GM12892 (cell line): ENCODE data around the gene ARSJ.
"Not testable (repeated sequence)": the region's sequence is repeated elsewhere in the genome, so short reads cannot be mapped to it uniquely, and the experiment has no call there.

ENCODE experiments used
- DNase-seq: peaks from one replicate; pipeline ENCODE4 v3.0.0; 2011; ENCODE audit not compliant: insufficient read length
- FAIRE-seq: peaks from 2 replicates; lab custom pipeline; 2011; peaks lifted over from hg19 to GRCh38; lab: Jason Lieb, UNC
- POLR2A ChIP-seq: IDR thresholded peaks from 2 replicates; pipeline ENCODE4 v1.6.1; 2011; ENCODE audit warnings: low read depth, low read length, control low read depth
- POLR2AphosphoS5 ChIP-seq: IDR thresholded peaks from 2 replicates; pipeline ENCODE4 v1.6.1; 2011; ENCODE audit warnings: low read depth, low read length, control low read depth
- TAF1 ChIP-seq: IDR thresholded peaks from 2 replicates; pipeline ENCODE4 v1.6.1; 2011; ENCODE audit warnings: low read depth, mild to moderate bottlenecking, control low read depth, low read length, borderline replicate concordance

Gene ARSJ

GRCh38 chr4:114012749-114013148, 33.3 kb upstream of the ARSJ start:
- no peak for TF ChIP-seq POLR2AphosphoS5
- TF ChIP-seq TAF1, result no peak
- TF ChIP-seq POLR2A, result no peak
- DNase-seq, result no peak
- FAIRE-seq, result no peak

- no peak for DNase-seq
- FAIRE-seq, result no peak
Observed at GRCh38 chr4:114005569-114006442, 26.4 kb upstream of the ARSJ start.

DNA sequence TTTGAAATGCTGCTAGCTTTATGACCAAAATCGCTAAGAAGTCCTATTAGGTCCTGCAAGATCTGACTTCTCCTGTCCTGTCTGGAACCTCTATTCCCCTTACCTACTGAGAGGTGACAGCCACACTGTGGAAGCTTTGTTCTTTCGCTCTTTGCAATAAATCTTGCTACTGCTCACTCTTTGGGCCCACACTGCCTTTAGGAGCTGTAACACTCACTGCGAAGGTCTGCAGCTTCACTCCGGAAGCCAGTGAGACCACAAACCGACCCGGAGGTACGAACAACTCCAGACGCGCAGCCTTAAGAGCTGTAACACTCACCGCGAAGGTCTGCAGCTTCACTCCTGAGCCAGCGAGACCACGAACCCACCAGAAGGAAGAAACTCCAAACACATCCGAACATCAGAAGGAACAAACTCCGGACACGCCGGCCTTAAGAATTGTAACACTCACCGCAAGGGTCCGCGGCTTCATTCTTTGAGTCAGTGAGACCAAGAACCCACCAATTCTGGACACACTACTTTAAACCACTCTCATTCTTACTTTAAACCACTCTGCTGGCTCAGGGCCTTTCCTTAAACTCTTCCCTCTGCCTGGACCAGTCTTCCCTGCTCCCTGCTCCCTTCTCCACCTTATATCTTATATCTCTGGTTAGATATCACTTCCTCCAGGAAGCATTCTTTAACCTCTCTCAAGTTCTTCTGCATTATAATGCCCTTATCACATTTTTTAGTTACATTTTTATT, 25.2 kb upstream of the ARSJ start:
- DNase-seq, FAIRE-seq: not testable (repeated sequence)

More at GRCh38 chr4:114005569-114006442, 26.4 kb upstream of the ARSJ start:
- TF ChIP-seq TAF1 (no peak), POLR2AphosphoS5 (no peak), POLR2A (no peak)

DNA sequence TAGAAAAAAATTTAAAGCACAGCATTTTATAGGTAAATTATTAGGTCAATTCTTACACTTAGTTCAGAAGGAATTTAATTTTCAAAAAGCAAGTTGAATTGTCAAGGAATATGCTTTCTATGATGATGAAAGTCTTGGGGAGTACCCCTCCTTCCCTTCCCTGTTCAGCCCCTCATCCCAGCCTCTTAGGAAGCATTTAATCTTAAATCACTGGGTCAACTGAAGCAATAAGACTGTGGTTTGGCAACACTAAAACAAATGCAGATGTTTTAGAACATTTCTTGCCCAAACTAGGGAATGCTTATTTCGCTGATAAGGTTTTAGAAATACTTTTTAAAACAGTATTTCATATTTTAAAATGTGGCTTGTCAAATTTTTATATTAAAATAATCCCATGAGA, 19.1 kb upstream of the ARSJ start:
- TF ChIP-seq POLR2A, result no peak
- no peak for TF ChIP-seq TAF1
- no peak for TF ChIP-seq POLR2AphosphoS5
- FAIRE-seq, result no peak
- DNase-seq, result no peak

DNA sequence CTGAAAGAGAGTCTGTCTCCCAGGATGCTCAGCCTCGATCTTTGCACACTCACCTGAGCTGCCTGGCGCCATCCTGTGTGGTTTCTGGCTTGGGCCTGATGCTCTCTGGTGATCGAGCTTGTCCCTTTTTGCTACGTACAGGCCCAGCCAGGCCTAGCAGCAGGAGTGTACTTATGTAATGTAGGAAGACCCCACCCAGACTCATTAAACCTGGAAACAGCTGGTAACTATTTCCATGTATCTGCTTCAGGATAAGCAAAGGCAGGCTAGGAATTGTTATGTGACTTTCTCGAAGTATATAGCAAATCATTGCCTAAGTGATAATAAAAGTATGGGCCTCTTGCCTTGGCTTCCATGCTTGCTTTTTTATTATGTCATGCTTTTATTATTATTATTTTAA, 18.6 kb upstream of the ARSJ start:
- FAIRE-seq (no peak), DNase-seq (no peak)
- no peak for TF ChIP-seq POLR2A
- no peak for TF ChIP-seq TAF1
- no peak for TF ChIP-seq POLR2AphosphoS5

DNA sequence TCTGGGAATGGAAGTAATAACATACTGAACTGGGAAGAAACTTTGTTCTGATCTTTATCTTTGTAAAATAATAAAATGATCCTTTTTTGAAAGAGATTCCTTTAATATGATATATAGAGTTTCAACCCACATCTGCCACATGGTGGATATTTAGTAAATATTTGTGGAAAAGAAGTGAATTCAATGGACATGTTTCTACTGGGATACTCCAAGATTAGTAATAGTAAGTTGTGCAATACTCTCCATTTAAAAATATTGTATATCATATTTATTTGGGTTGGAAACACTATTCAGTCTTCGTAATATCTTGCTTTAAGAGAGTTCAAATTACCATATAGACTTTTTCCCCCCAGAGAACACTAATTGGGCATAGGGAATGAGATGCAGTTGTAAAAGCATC, 17.8 kb upstream of the ARSJ start:
- TF ChIP-seq TAF1, result no peak
- TF ChIP-seq POLR2A, result no peak
- TF ChIP-seq POLR2AphosphoS5, result no peak
- no peak for DNase-seq
- no peak for FAIRE-seq

- TF ChIP-seq TAF1, result no peak
- no peak for TF ChIP-seq POLR2A
- TF ChIP-seq POLR2AphosphoS5, result no peak
- FAIRE-seq (no peak), DNase-seq (no peak)
Observed at GRCh38 chr4:113996599-113997177, 17.2 kb upstream of the ARSJ start.

DNA sequence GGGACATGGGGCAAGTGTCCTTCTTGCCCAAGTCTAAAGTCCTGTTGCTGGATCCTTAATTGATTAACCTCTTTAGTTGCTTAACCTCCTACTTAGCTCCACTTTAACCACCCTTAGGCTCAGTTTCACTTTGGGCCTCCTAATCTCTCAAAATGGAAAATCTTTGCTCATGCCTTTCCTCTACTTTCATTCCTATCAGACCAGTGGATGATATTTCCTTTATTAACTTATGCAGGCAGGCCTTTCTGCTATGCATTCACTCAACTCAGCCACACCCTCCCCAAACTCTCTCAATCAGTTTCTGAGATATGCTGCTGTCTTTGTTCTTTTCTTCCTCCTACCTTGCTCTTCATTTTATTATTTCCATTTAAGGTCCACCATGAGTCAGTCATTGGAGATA, 14.4 kb upstream of the ARSJ start:
- TF ChIP-seq POLR2AphosphoS5 (no peak), TAF1 (no peak), POLR2A (no peak)
- FAIRE-seq, result no peak

GRCh38 chr4:113990886-113991285, 11.4 kb upstream of the ARSJ start:
- DNase-seq (no peak), FAIRE-seq (no peak)
- TF ChIP-seq TAF1, result no peak
- no peak for TF ChIP-seq POLR2A

More for the DNA sequence above, 14.4 kb upstream of the ARSJ start:
- no peak for DNase-seq

DNA sequence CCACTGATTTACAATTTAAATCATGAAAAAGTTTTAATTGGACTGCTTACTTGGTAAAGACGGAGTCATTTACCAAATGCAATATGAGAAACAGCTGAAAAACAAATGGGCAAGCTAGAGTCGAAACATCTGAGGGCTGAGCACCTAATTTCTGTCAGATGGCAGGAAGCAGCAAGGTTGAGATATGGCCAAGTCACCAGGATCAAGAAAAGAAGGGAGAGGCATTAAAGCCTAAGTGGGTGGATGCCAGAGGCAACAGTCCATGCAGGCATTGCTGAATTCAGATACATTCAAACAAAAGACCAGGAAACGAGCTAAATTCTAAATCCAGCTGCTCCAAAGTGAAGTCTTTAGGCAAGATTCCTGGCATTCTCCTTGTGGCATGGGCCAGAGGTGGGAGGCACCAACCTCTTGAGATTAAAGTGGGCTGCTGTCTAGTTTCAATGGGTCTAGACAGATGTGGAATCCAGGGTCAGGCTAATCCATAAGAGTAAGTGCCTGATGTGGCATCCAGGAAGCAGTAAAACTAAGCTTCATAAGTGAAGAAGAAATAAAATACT, 8.0 kb upstream of the ARSJ start:
- no peak for DNase-seq
- no peak for TF ChIP-seq POLR2A
- no peak for TF ChIP-seq POLR2AphosphoS5
- TF ChIP-seq TAF1, result no peak
- no peak for FAIRE-seq

GRCh38 chr4:113982181-113982580, 2.7 kb upstream of the ARSJ start:
- TF ChIP-seq POLR2AphosphoS5 (no peak), POLR2A (no peak), TAF1 (no peak)
- FAIRE-seq, result no peak

DNA sequence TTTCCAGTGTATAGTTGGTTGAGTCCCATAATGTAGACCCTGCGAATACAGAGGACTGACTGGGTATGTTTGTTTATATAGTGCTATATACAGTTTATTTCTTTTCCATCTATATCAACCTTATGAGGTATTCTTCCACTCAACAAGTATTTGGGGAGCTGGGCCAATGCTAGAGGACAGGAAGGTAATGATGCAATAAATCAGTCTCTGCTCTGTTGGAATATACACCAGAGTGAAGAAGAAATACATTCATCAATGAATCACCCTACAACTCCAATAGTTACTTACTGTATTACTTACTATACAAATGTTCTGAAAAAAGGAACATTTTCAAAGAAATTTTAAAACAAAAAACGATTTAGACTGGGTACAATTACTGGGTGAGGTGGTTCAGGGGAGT, 2.1 kb upstream of the ARSJ start:
- FAIRE-seq, result no peak
- TF ChIP-seq POLR2AphosphoS5, result no peak
- TF ChIP-seq POLR2A, result no peak
- no peak for TF ChIP-seq TAF1
- DNase-seq, result no peak

More at GRCh38 chr4:113982181-113982580, 2.7 kb upstream of the ARSJ start:
- no peak for DNase-seq
